ENCODE results near the gene OGFRL1. TPM values are rescaled to one million over a fixed set of nuclear protein-coding genes. Genes with fewer than 3 reads are reported as not detected.

OGFRL1 gene
- total RNA-seq, 4 donors from 2014 or later, result 9.0 to 35.6 (median 19.4) TPM

GRCh38 chr6:71300561-71301168 lies 12.1 kb downstream of the OGFRL1 start:
- H3K36me3 ChIP-seq, result no peaks in the 10 kb centered on the region
- no peak overlapping the region for H3K27ac ChIP-seq
- H3K9me3 ChIP-seq, result no peaks in the 10 kb centered on the region
- TF ChIP-seq POLR2A (IDR thresholded peaks at IDR 0.05) (no peak), CTCF (IDR thresholded peaks at IDR 0.05) (no peak)
- no peak overlapping the region for H3K4me3 ChIP-seq
- no peak for DNase-seq
- intact Hi-C loops (cut with DNase I; ENCODE audit: low total_unique reads), result no loop called here
- H3K4me1 ChIP-seq, result no peaks in the 10 kb centered on the region
- H3K27me3 ChIP-seq, result no peaks in the 10 kb centered on the region

DNA sequence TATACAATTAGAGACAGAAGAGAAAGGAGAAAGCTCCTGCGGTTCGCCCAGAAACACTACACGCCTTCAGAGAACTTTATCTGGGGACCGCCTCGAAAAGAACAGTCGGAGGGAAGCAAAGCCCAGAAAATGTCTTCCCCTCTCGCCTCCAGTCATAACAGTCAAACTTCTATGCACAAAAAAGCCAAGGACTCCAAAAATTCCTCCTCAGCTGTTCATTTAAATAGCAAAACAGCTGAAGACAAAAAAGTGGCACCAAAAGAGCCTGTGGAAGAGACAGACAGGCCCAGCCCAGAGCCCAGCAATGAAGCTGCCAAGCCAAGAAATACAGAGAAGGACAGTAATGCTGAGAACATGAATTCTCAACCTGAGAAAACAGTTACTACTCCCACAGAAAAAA lies 12.9 kb downstream of the OGFRL1 start:
- Histone ChIP-seq H3K9me3 (no peaks in the 10 kb centered on the region), H3K27ac (no peak overlapping the region), H3K27me3 (no peaks in the 10 kb centered on the region), H3K36me3 (no peaks in the 10 kb centered on the region), H3K4me1 (no peaks in the 10 kb centered on the region), H3K4me3 (no peak overlapping the region)
- TF ChIP-seq POLR2A (IDR thresholded peaks at IDR 0.05) (no peak), CTCF (IDR thresholded peaks at IDR 0.05) (no peak)
- no peak for DNase-seq
- intact Hi-C loops (cut with DNase I; ENCODE audit: low total_unique reads), result no loop called here

DNA sequence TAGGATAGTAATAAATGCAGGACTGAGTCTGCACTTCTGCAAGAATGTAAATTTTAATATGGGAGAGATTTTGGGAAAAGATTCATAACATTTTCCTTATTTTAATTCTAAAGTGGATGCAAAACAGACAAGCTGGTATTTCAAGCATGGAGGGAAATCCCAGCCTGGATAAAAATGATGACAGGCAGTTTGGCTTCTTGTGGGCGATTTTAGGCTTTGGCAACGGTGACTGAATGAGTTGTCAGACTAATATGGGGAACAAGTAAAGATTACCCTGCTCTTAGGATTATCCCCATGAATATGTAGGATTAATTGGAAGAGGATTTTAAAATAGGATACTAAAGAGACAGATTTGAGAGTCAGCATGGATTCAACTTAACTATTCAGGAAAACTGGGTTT lies 21.0 kb downstream of the OGFRL1 start:
- H3K9me3 ChIP-seq, result no peaks in the 10 kb centered on the region
- intact Hi-C loops (cut with DNase I; ENCODE audit: low total_unique reads), result no loop called here
- no peak overlapping the region for H3K27ac ChIP-seq

GRCh38 chr6:71310261-71310660 lies 21.6 kb downstream of the OGFRL1 start:
- intact Hi-C loops (cut with DNase I; ENCODE audit: low total_unique reads), result no loop called here
- no peak overlapping the region for H3K27ac ChIP-seq
- H3K27me3 ChIP-seq, result no peaks in the 10 kb centered on the region
- H3K4me3 ChIP-seq, result no peak overlapping the region
- H3K4me1 ChIP-seq, result no peaks in the 10 kb centered on the region
- no peak for DNase-seq
- H3K9me3 ChIP-seq, result no peaks in the 10 kb centered on the region
- H3K36me3 ChIP-seq, result no peaks in the 10 kb centered on the region
- no peak for TF ChIP-seq POLR2A (IDR thresholded peaks at IDR 0.05)
- TF ChIP-seq CTCF (IDR thresholded peaks at IDR 0.05), result no peak

More for the DNA sequence above, 21.0 kb downstream of the OGFRL1 start:
- Histone ChIP-seq H3K27me3 (no peaks in the 10 kb centered on the region), H3K36me3 (no peaks in the 10 kb centered on the region), H3K4me3 (no peak overlapping the region), H3K4me1 (no peaks in the 10 kb centered on the region)
- DNase-seq, result no peak
- TF ChIP-seq CTCF (IDR thresholded peaks at IDR 0.05) (no peak), POLR2A (IDR thresholded peaks at IDR 0.05) (no peak)

DNA sequence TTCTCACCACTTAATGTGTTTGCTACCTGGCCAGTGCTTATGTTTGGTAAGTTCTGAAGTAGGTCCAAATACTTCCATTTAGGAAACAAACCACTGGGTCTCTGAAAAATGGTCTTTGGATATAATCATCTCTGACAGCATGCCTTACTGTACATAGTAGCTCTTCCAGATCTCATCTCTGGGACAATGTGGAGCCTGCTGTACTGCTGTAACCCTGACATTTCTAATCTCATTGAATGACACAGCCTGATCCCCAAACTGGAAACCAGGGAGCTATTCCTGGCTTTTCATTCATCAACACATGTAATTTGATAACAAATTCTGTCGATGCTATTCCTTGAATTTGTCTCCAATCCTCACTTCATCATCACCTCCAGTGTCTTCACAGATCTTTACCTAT lies 23.5 kb downstream of the OGFRL1 start:
- no peak overlapping the region for H3K27ac ChIP-seq
- intact Hi-C loops (cut with DNase I; ENCODE audit: low total_unique reads), result no loop called here
- no peak for TF ChIP-seq CTCF (IDR thresholded peaks at IDR 0.05)
- TF ChIP-seq POLR2A (IDR thresholded peaks at IDR 0.05), result no peak

More for the DNA sequence above, 23.5 kb downstream of the OGFRL1 start:
- Histone ChIP-seq H3K9me3 (no peaks in the 10 kb centered on the region), H3K4me3 (no peak overlapping the region), H3K36me3 (no peaks in the 10 kb centered on the region), H3K27me3 (no peaks in the 10 kb centered on the region), H3K4me1 (no peaks in the 10 kb centered on the region)
- no peak for DNase-seq
